Prostate gland (tissue), 2 donors: Measurements from ENCODE around the gene SPAG4.

Source experiments
- CTCF ChIP-seq, 4 experiments: fragments of 200-600 bp in 2 of 4; fragments of 450-650 bp in 2 of 4; sonication (generic) in 2 of 4; IDR thresholded peaks; 1 replicate in 3 of 4; 2 replicates in 1 of 4; pipeline ENCODE4 v1.5.1; 2016 to 2019; ENCODE audit warnings: antibody characterized with exemption in 4 of 4, mild to moderate bottlenecking in 2 of 4, moderate library complexity in 2 of 4
- POLR2A ChIP-seq: fragments of 450-650 bp; IDR thresholded peaks from one replicate; pipeline ENCODE4 v1.6.1; 2016; ENCODE audit warnings: antibody characterized with exemption, mild to moderate bottlenecking
- POLR2AphosphoS5 ChIP-seq: sonication (generic); formaldehyde crosslinking; IDR thresholded peaks from one replicate; pipeline ENCODE4 v1.6.1; 2017; ENCODE audit warnings: antibody characterized with exemption

DNA sequence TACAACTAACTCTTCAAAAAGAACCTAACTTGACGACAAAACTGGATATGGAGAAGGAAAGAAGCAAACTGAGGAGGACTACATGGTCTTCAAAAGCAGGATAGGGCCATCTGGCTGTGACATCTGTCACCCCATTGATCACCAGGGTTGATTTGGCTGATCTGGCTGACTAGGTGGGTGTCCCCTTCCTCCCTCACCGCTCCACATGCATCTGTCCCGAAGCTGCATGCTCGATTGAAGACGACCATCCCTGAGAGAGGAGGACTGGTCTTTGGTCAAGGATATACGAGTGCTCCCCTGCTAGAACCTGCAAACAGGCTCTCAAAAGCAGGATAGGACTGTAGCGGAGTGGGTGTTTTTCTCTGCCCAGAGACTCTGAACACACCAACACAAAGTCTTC lies 27.4 kb downstream of the SPAG4 start:
- TF ChIP-seq CTCF (IDR thresholded peaks at IDR 0.05) (no peak), POLR2A (no peak), POLR2AphosphoS5 (no peak)
